ENCODE data around the gene STARD3.

Gene STARD3

DNA sequence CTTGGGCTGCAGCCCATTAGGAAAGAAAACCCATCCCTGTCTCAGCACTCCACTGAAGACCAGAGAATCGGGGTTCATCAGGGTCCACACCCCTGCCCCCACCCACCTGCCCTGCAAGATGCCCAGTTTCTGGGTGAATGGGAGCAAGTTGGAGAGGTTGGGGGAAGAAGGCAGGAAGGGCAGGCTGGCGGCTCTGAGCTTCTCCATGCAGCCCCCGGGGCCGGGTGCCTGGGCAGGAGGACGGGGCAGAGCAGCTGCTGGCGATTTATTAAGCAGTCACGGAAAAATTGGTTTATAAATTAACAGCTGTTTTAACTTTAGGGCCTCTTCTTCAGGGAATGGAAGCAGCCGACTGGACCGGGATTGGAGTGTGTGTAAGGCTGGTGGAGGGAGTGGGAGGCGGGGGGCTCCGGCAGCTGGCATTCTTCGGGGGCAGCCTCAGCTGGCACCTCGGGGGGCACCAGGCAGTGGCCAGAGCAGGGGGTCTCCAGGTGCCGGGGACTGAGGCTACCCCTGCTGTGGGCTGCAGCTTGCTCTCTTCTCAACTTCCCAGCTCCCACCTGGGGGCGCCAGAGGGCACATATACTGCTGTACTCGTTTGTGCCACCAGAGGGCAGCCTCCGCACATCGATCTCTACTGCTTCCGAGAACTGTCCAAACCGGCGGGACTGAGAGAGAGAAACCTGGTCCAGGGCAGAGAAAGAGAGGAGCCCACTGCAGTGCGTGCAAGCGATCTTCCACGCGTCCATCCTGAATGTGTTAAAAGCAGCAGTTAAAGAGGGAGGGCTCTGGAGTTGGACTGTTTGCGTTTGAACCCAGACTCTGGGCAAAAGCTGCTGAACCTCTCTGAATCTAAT is 15.2 kb upstream of the STARD3 start:
- DNase-seq (ENCODE audit: low spot score): peak; percentile 91

DNA sequence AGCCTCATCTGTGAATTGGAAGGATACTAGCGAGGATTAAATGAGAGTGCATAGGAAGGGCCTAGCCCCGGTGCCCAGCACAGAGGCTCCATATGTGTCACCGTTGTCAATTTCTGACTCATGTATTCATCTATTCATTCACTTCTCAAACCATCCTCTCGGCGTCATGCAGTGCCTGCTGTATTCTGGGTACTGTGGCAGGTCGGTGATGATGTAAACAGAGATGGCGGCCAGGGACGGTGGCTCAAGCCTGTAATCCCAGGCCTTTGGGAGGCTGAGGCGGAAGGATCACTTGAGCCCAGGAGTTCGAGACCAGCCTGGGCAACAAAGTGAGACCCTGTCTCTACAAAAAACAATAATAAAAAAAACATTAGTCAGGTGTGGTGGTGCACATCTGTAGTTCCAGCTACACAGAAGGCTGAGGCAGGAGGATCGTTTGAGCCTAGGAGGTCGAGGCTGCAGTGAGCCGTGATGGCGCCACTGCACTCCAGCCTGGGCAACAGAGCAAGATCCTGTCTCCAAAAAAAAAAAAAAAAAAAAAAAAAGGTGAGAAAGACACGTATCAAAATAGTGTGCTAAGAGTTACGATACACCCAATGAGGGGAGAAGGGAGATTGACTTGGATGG is 14.5 kb upstream of the STARD3 start:
- no peak for DNase-seq (ENCODE audit: low spot score)

DNA sequence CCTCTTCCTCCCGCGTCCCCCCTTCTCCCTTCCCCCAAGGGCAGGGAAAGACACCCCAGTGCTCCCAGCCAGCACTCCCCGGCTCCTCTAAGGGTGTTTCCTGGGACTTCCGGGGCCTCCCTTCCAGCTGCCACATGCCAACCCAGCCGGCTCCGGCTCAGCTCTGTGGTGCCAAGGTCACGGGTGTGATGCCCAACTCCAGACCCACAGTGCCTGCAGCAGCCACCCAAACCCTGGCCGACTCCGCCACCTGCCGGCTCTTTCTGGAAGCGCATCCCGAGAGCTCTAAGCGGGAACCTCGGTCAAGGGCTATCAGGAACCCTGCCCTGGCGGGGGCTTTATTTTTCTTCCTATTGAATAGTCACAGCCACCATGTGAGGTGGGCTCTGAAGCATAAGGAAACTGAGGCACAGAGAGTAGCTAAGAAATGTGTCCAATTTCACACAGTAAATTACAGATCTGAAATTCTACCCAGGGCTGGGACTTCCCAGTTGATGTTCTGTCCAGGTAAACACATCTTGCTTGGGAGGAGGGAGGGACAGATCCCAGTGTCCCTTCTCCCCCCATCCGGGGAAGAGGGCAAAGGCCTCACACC is 13.5 kb upstream of the STARD3 start:
- peak; percentile 86 for DNase-seq (ENCODE audit: low spot score)

DNA sequence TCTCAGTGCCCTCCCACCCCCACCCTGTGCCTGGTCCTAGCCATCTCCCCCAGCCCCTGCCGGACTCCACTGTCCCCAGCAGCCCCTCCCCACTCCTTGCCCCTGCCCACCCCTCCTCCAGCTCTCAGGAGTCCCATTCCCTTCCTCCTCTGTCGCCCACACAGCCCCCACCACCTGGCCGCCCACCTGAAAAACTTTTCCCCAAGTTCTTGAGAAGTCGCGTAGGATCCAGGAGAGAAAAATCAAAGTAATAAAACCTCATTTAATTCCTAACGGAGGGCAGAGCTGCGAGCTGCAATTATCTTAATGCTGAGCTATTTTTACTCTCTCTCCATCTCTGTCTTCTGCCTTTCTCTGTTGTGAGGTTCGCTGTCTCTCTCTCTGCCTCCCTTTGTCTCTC is 12.6 kb upstream of the STARD3 start:
- DNase-seq (ENCODE audit: low spot score): no peak

DNA sequence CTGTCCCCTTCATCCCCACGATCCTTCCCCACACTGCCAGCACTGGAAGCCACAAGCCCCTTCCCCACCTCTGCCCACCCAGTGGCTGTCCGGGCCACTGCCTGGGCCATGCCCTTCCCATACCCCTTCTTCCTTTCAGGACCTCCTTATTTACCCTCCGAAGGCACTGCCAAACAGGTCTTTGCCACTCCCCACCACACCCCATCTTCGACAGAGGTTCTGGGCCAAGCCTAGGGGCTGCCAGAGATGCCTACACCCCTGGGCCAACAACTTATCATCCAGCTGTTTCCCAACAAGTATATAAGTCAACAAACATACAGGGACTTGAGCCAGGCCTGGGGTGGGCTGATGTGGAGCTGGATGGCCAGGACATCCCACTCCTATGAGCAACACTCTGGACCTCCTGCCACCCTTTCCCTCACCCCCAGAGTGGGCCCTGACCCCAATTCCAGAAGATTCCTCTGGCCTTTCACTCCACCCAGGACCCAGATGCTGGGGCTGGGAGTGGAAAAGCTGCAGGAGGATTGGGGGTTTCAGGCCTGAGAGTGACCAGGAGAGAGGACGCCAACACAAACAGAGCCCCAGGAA is 11.7 kb upstream of the STARD3 start:
- DNase-seq (ENCODE audit: low spot score): no peak

DNA sequence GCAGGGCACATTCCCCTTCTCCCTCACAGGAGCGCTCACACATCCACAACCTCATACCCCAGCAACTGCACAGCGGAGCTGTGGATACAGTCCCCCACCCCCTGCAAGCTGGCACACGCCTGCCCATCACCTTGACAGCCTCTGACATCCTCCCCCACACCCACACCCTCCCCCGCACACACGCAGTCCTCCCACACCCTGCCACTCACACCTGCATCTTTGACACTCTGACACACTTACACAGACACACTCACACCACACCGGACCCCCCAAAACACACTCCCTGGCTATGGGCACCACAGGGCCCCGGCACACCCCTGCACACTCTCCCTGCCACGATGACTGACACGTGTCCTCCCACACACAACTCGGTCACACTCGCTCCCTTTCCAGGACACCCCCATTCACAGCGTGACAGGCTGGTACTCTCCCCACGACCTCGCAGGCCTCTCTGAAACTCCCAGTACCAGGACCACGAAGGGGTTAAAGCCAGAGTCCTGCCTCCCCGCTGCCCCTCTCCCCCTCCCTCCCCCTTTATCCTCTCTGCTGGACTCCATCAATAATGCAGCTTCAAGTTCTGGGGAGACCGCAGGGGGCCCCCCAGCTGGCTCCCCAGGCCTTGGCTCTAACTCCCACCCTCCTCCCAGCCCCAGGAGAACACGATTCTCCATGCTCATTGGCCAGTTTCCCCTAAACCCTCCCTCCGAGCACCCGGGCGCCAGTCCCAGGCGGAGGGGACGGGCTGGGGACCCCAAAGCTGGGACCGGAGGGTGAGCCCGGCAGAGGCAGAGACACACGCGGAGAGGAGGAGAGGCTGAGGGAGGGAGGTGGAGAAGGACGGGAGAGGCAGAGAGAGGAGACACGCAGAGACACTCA is 10.5 kb upstream of the STARD3 start, which contains the start of gene PPP1R1B:
TSS of gene PPP1R1B (plus strand) at position 782 of the 876 bp plus-strand sequence. CDS start 441 bp downstream, outside the sequence.
- no peak for DNase-seq (ENCODE audit: low spot score)

DNA sequence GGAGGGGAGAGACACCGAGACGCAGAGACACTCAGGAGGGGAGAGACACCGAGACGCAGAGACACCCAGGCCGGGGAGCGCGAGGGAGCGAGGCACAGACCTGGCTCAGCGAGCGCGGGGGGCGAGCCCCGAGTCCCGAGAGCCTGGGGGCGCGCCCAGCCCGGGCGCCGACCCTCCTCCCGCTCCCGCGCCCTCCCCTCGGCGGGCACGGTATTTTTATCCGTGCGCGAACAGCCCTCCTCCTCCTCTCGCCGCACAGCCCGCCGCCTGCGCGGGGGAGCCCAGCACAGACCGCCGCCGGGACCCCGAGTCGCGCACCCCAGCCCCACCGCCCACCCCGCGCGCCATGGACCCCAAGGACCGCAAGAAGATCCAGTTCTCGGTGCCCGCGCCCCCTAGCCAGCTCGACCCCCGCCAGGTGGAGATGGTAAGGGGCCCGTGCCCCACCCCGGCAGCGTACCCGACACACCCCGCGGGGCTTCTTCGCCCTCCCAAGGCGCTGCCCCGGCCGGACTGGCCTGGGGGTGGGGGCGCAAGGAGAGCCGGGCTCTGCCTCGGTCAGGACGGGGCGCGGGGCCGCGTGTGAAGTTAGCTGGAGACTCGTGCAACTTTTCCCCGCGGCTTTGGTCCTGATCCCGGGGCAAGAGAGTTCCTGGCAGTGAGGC is 9.8 kb upstream of the STARD3 start:
- DNase-seq (ENCODE audit: low spot score): no peak

DNA sequence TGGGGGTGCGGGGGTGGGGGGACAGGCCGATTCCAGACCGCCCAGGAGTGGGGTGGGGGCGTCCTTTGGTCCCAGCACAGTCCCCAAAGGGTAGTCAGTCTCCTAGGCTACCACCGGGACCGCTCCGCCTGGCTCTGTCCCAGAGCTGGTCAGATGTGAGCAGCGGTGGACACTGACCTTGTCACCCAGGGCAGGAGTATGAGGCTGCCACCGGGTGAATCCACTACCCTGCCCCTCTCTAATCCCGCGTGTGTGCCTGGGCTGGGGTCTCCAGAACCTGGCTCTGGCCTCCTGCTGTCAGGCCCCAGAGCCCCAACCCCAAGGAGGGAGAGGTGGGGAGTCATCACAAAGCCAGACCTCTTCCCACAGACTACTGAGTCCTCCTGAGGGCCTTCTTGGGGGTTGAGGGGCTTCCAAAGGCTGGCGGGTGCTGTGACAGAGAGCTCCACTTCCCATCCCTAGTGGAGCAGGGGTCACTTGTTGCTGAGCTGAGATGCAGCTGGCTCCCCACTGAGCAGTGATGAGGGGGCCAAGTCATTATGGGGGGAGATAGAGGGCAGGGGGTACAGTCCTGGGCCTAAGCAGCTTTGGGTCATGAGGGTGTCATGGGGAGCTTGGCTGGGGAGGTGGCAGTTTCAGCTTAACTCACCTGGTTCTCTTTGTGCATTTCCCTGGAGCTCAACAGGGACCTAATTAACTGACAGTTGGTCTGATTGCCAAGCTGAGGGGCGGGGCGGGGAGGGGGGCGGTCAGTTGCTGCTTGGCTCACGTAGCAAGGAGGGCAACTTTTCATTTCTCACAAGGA is 9.0 kb upstream of the STARD3 start:
- DNase-seq (ENCODE audit: low spot score): no peak

DNA sequence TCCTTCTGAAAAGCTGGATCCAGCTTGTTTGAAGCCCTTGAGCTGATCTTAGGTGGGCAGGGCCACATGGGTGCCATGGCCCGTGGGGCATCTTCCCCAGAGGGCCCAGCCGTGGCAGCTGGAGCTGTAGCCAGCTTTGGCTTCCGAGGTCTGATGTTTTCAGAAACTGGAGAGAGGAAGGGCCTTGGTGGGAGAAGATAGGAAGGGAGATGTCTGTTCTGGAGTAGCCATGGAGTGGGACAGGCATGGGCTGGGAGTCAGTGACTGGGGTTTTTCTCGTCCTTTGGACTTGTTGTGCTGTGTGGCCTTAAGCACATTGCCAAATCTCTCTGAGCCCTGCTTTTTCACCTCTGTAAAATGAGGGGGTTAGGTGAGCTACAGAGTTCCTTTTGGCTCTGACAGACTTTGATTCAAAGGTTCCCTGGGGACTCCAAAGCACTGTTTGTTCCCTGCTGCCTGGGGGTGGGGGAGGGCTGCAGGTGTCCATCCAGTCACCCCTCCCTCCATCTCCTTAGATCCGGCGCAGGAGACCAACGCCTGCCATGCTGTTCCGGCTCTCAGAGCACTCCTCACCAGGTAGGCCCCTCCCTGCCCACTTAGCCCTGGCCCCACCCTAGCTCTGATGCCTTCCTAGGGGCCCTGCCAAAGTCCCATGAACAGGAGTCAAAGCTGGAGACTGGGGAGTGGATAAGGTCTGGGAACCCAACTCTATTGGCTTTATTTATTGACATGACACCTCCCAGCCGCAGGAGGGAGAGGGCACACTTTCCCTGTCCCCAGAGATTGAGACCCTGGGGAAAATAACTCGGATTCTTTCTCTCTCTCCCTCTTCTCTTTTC is 8.1 kb upstream of the STARD3 start:
- no peak for DNase-seq (ENCODE audit: low spot score)

DNA sequence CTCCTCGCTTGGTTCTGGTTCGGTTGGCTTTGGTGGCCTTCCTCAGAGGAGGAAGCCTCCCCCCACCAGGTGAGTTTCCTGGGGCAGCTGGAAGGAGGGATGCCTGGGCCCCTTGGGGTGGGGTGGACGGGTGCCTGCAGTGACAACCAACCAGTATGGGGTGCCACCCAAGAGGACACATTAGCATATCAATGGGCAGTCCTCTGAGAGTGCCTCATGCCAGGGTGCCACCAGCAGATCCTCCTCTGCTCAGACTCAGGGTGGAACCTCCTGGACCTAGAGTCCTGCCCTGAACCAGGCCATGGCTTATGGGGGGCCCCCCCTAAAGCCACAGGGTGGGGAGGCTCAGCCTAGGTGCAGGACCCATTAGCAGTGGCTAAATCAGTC is 7.5 kb upstream of the STARD3 start:
- DNase-seq (ENCODE audit: low spot score): no peak

DNA sequence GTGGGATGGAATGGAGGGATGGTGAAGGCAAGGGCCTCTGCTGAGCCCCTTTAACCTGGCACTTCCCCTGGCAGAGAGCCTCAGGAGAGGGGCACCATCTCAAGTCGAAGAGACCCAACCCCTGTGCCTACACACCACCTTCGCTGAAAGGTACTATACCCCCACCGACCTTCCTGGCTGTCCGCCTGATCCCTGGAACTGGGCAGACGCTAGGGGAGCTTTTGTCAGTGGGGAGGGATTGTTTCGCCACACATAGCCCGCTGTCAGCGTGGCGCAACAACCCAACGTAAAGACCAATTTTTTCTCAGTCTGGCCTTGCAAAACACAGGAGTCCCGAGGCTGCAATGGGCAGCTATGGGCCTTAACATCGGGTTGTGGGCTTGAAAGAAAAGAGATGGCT is 7.0 kb upstream of the STARD3 start:
- no peak for DNase-seq (ENCODE audit: low spot score)

DNA sequence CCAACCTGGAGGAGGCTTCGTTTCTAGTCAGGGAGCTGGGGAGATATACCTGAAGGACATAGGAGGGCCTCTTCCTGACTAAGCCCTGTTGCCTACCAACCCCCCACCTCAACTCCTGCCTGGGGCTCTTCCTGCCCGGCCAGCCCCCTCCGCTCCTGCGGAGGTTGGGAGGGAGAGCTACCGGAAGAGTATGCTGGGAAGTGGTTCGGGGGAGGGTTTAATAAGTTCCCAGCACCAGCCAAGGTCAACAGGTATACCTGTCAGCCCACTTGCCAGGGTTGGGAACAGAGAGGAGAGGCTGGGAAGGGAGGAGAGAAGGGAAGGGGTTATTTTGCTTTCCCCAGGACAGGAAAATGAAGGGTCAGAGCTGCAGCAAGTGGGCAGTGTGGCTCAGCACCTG is 5.5 kb upstream of the STARD3 start:
- DNase-seq (ENCODE audit: low spot score): no peak

DNA sequence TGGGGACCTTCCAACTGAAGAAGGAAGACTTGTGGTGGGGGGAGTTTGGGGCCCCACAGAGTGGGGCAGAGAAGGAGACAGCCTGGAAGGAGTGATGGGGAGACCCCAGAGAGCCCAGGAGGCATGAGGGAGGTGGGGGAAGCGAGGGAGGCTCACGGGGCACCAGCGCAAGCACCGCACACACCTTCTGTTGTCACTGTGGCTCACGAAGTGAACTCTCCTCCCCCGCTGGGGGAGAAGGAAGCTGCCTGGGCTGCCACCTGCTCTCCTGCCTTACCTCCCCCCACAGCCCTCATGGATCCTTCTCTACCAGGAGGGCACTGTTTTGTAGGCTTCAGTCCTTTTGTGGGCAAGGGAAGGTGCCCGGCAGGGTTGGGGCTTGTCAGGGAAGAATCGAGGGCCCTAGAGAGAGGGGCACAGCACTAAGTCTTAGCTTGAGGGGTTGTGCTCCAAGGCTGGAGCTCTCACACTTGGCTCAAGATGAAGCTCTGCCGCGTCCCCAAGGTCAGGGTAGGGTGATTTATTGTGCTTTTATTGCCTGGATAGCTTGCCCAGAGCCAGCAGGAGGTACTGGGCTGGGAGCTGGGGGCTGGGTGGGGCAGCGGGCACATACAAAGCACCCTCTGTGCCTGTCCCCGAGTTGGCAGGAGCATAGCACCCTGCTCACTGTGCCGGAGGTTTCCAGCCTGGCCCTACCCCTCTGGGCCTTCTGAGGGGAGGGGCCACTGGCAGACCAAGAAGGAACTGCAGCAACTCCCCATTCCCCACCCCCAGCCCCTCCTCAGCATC is 4.6 kb upstream of the STARD3 start:
- no peak for DNase-seq (ENCODE audit: low spot score)

DNA sequence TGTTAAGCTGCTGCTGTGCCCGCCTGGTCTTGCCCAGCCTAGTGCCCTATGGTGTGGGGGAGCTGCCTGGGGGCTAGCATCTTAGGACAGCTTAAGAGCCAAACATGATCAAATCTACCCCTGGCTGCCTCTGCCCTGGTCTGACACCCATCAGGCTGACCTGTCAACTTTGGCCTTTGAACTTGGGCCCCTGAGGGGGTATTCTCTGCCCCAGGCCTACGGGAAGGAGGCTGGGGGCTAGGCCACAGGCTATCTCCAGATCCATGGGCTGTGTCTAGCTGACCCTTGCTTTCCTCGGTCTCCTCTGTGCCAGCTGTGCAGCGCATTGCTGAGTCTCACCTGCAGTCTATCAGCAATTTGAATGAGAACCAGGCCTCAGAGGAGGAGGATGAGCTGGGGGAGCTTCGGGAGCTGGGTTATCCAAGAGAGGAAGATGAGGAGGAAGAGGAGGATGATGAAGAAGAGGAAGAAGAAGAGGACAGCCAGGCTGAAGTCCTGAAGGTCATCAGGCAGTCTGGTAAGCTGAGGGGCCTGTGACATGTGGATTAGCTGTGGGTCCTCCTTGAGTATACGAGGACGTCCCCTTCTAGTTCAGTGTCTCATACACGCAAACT is 3.3 kb upstream of the STARD3 start:
- no peak for DNase-seq (ENCODE audit: low spot score)

DNA sequence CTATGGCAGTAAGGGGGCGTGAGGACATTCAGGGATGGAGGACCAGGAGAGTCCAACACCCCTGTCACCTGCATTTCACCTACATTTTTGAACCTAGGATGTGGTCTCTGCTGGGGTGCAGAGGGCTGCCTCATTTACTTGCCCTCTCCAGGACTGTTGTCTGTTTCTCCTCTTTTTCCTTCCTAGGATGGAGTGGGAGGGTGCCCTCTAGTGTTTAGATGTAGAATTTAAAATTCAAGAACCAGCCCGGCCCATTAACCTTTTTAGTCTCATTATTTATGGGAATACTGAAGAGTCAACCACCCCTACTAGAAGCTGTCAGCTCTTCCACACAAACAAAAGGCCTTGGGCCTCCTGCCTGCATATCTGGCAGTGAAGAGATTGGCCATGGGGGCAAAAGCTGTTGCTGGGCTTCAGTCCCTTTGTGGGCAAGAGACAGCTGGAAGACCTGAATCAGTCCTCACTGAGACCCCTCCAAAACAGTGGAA is 2.5 kb upstream of the STARD3 start:
- peak; percentile 74 for DNase-seq (ENCODE audit: low spot score)

DNA sequence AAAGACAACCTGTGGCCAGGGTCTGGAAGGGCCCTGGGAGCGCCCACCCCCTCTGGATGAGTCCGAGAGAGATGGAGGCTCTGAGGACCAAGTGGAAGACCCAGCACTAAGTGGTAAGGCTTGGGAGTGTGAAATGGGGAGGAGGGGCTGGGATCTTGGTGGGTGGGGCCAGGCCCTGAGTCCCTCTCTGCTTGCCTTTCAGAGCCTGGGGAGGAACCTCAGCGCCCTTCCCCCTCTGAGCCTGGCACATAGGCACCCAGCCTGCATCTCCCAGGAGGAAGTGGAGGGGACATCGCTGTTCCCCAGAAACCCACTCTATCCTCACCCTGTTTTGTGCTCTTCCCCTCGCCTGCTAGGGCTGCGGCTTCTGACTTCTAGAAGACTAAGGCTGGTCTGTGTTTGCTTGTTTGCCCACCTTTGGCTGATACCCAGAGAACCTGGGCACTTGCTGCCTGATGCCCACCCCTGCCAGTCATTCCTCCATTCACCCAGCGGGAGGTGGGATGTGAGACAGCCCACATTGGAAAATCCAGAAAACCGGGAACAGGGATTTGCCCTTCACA is 1.2 kb upstream of the STARD3 start:
- no peak for DNase-seq (ENCODE audit: low spot score)

DNA sequence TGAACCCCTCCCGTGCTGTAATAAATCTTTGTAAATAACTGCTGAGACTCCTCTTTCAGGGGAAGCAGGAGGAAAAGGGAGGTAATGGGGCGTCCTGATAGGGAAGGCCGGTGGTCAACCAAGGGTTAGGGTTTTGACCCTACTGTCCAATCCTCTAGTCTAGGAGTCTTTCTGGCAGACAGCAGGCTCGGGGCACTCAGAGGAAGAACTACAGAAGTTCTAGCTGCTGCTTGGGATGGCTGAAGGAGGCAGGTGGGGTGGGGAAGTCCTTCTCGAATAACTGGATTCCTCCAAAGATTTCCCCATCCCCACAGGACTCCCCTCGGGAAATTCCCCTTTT is 387 bp upstream of the STARD3 start:
- DNase-seq (ENCODE audit: low spot score): no peak

DNA sequence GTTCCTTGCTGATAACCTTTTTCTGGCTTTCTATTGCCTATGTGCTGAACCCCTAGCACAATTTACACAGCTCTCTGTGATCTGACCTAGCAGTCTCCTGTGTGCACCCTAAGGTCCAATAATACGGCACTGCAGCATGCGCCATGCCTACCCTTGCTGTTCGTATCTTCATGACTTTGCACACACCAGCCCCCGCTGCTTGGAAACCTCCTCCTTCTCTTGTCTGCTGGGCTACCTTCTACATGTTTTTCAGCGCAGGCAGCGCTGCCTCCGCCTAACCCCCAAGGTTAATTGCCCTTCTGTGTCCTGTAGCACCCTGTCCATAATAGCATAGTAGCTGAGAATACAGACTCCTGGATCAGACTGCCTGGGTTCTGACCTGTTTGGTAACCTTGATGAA is 1.4 kb downstream of the STARD3 start:
- no peak for DNase-seq (ENCODE audit: low spot score)
